HCT116 (cell line): Measurements from ENCODE around the gene PDCD10.

Experiments
- CTCF ChIP-seq, 3 experiments: fragments of 200-600 bp in 1 of 3; sonication (generic) in 1 of 3; IDR thresholded peaks in 2 of 3; conservative IDR thresholded peaks in 1 of 3; 2 replicates each; pipeline ENCODE4 v1.5.1; 2012 to 2017; ENCODE audit warnings: low read depth in 2 of 3, low read length in 2 of 3, antibody characterized with exemption in 1 of 3, borderline replicate concordance in 1 of 3, control low read depth in 1 of 3, mild to moderate bottlenecking in 1 of 3, mixed read lengths in 1 of 3, mixed run types in 1 of 3, moderate library complexity in 1 of 3; ENCODE audit not compliant: insufficient read depth in 1 of 3
- MAX ChIP-seq: IDR thresholded peaks from 2 replicates; pipeline ENCODE4 v1.6.1; 2012
- POLR2A ChIP-seq: IDR thresholded peaks from 2 replicates; pipeline ENCODE4 v1.7.0; 2011; ENCODE audit warnings: borderline replicate concordance; ENCODE audit not compliant: insufficient read depth, insufficient read length; ENCODE audit errors: extremely low read depth
- SRF ChIP-seq: IDR thresholded peaks from 2 replicates; pipeline ENCODE4 v1.6.1; 2012; ENCODE audit warnings: low read depth

GRCh38 chr3:167649746-167650145 lies 84.9 kb downstream of the PDCD10 start:
- TF ChIP-seq SRF: no peak
- no peak for TF ChIP-seq POLR2A
- TF ChIP-seq CTCF (IDR thresholded peaks at IDR 0.05 in 2 of 3, conservative IDR thresholded peaks at IDR 0.05 in 1 of 3; ENCODE audit: borderline replicate concordance in 1 of 3, insufficient read depth in 1 of 3, low read depth in 2 of 3, low read length in 2 of 3): no peak
- no peak for TF ChIP-seq MAX
